Endothelial cell of umbilical vein (primary cell): ENCODE results near the gene PCBP1.

ENCODE experiments used
- EZH2 ChIP-seq: IDR thresholded peaks from 2 replicates; pipeline ENCODE4 v1.6.1; 2012; ENCODE audit warnings: borderline replicate concordance, low read depth, mild to moderate bottlenecking, moderate library complexity, low read length, inconsistent platforms; ENCODE audit not compliant: severe bottlenecking
- FOS ChIP-seq: IDR thresholded peaks from 2 replicates; pipeline ENCODE4 v1.6.1; 2011; ENCODE audit warnings: mild to moderate bottlenecking, low read length, moderate library complexity, borderline replicate concordance; ENCODE audit not compliant: insufficient read depth
- GATA2 ChIP-seq: IDR thresholded peaks from 2 replicates; pipeline ENCODE4 v1.7.0; 2011; ENCODE audit warnings: low read depth, mild to moderate bottlenecking, moderate library complexity, mixed read lengths, low read length; ENCODE audit not compliant: insufficient read length, insufficient read depth
- JUN ChIP-seq: IDR thresholded peaks from 2 replicates; pipeline ENCODE4 v1.6.1; 2011; ENCODE audit warnings: borderline replicate concordance, low read depth; ENCODE audit not compliant: insufficient read length, insufficient read depth
- MYC ChIP-seq: IDR thresholded peaks from one replicate; pipeline ENCODE4 v1.6.1; 2011; ENCODE audit warnings: mild to moderate bottlenecking, low read depth, low read length
- POLR2A ChIP-seq: IDR thresholded peaks from 2 replicates; pipeline ENCODE4 v1.6.1; 2012; ENCODE audit warnings: low read depth, mild to moderate bottlenecking, control low read depth, low read length
- POLR2AphosphoS5 ChIP-seq: IDR thresholded peaks from 2 replicates; pipeline ENCODE4 v1.6.1; 2012; ENCODE audit warnings: low read depth, mild to moderate bottlenecking, control low read depth, low read length, moderate library complexity; ENCODE audit not compliant: insufficient read depth
- TF ChIP-seq, protein P1 (sequence below), 2 donors: IDR thresholded peaks; 1 replicate in 1 of 2; 2 replicates in 1 of 2; pipeline ENCODE4 v1.5.1; 2011; ENCODE audit warnings: low read length in 2 of 2, mild to moderate bottlenecking in 2 of 2, moderate library complexity in 2 of 2, control low read depth in 1 of 2, inconsistent platforms in 1 of 2, low read depth in 1 of 2; ENCODE audit not compliant: insufficient read depth in 1 of 2; ENCODE audit errors: extremely low read depth in 1 of 2
- TF ChIP-seq, protein P2 (sequence below): IDR thresholded peaks from 2 replicates; pipeline ENCODE4 v1.6.1; 2011; ENCODE audit not compliant: insufficient read depth, insufficient read length

GRCh38 chr2:70113359-70114070, 26.2 kb downstream of the PCBP1 start:
- TF ChIP-seq POLR2A (no peak), EZH2 (no peak), JUN (no peak), POLR2AphosphoS5 (no peak), GATA2 (no peak), MYC (no peak), FOS (no peak)
- TF ChIP-seq, protein P1, sequence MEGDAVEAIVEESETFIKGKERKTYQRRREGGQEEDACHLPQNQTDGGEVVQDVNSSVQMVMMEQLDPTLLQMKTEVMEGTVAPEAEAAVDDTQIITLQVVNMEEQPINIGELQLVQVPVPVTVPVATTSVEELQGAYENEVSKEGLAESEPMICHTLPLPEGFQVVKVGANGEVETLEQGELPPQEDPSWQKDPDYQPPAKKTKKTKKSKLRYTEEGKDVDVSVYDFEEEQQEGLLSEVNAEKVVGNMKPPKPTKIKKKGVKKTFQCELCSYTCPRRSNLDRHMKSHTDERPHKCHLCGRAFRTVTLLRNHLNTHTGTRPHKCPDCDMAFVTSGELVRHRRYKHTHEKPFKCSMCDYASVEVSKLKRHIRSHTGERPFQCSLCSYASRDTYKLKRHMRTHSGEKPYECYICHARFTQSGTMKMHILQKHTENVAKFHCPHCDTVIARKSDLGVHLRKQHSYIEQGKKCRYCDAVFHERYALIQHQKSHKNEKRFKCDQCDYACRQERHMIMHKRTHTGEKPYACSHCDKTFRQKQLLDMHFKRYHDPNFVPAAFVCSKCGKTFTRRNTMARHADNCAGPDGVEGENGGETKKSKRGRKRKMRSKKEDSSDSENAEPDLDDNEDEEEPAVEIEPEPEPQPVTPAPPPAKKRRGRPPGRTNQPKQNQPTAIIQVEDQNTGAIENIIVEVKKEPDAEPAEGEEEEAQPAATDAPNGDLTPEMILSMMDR (IDR thresholded peaks at IDR 0.05; ENCODE audit: extremely low read depth in 1 of 2, insufficient read depth in 1 of 2, low read depth in 1 of 2, low read length in 2 of 2): no peak
- TF ChIP-seq, protein P2, sequence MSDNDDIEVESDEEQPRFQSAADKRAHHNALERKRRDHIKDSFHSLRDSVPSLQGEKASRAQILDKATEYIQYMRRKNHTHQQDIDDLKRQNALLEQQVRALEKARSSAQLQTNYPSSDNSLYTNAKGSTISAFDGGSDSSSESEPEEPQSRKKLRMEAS: no peak
